HCT116 (cell line): ENCODE data around the gene NSG1. TPM values are rescaled to one million over a fixed set of nuclear protein-coding genes. Genes with fewer than 3 reads are reported as not detected.

Experiments used
- ATAC-seq: fragments of 200-7000 bp; cut with Tn5 transposase; 2 replicates; pipeline ENCODE4 v1.9.1; 2020; ENCODE audit warnings: mild to moderate bottlenecking, moderate library complexity
- BruUV-seq: library from RNA; stranded (reverse); fragments of 400-500 nt; replicated peaks from 2 replicates; lab custom pipeline; 2021; lab: Mats Ljungman, UMichigan
- CTCF ChIA-PET: fragments of 300-600 bp; sonication (Branson Sonifier 250); formaldehyde crosslinking; loops from one replicate; lab custom pipeline; 2021; ENCODE audit warnings: antibody characterized with exemption; lab: Charles Lee
- POLR2A ChIA-PET: fragments of 300-600, 350-600 bp; sonication (Branson Sonifier 250); formaldehyde crosslinking; loops from one replicate; lab custom pipeline; 2021; ENCODE audit warnings: antibody characterized with exemption; lab: Charles Lee
- RAD21 ChIA-PET, 2 experiments: fragments of 300-600 bp; sonication (Branson Sonifier 250); formaldehyde crosslinking; loops; one replicate each; lab custom pipeline; 2023; ENCODE audit warnings: low total read pairs in 2 of 2; ENCODE audit not compliant: uncharacterized antibody in 2 of 2, unreplicated experiment in 2 of 2, low non-redundant PET in 1 of 2; lab: Charles Lee
- DNase-seq: peaks from one replicate; pipeline ENCODE4 v3.0.0-alpha.2; 2010; ENCODE audit warnings: low read depth, low spot score
- H2AFZ ChIP-seq: fragments of 200-600 bp; shearing (Covaris generic), sonication (generic); 2 replicates; pipeline ENCODE4 v1.6.1; 2017; ENCODE audit warnings: low read depth, mixed run types, mixed read lengths, antibody characterized with exemption, low read length; ENCODE audit not compliant: poor library complexity, severe bottlenecking
- H3K27ac ChIP-seq: 2 replicates; pipeline ENCODE4 v1.5.1; 2012; ENCODE audit warnings: low read depth, low read length
- H3K27me3 ChIP-seq: fragments of 200-600 bp; sonication (generic); 2 replicates; pipeline ENCODE4 v1.6.1; 2016; ENCODE audit warnings: mixed run types, low read length, mixed read lengths; ENCODE audit not compliant: insufficient read depth
- H3K36me3 ChIP-seq, 2 experiments: fragments of 200-500 bp in 1 of 2; fragments of 200-600 bp in 1 of 2; sonication (Bioruptor generic) in 1 of 2; sonication (generic) in 1 of 2; 2 replicates each; pipeline versions ENCODE4 v1.5.1 to v1.6.1; 2014 to 2016; ENCODE audit warnings: low read length in 2 of 2, inconsistent platforms in 1 of 2, mixed read lengths in 1 of 2, mixed run types in 1 of 2; ENCODE audit not compliant: insufficient read depth in 2 of 2, control insufficient read depth in 1 of 2
- H3K4me1 ChIP-seq, 2 experiments: fragments of 200-600 bp in 1 of 2; sonication (generic) in 1 of 2; 2 replicates each; pipeline versions ENCODE4 v1.5.1 to v1.6.1; 2012 to 2017; ENCODE audit warnings: low read length in 2 of 2, inconsistent platforms in 1 of 2, mild to moderate bottlenecking in 1 of 2, mixed read lengths in 1 of 2, mixed run types in 1 of 2, moderate library complexity in 1 of 2; ENCODE audit not compliant: insufficient read depth in 2 of 2, control insufficient read depth in 1 of 2
- H3K4me2 ChIP-seq: fragments of 200-600 bp; sonication (generic); 2 replicates; pipeline ENCODE4 v1.6.1; 2017; ENCODE audit warnings: mixed run types, low read length, mixed read lengths
- H3K4me3 ChIP-seq, 2 experiments: fragments of 200-600 bp in 1 of 2; sonication (generic) in 1 of 2; replicated peaks in 1 of 2; 2 replicates each; pipeline ENCODE4 v1.5.1; 2011 to 2016; ENCODE audit warnings: low read length in 2 of 2, control low read depth in 1 of 2, low read depth in 1 of 2, mild to moderate bottlenecking in 1 of 2, mixed read lengths in 1 of 2, mixed run types in 1 of 2
- H3K79me2 ChIP-seq: fragments of 200-600 bp; sonication (generic); 2 replicates; pipeline ENCODE4 v1.6.1; 2017; ENCODE audit warnings: mild to moderate bottlenecking, mixed run types, low read length, moderate library complexity, mixed read lengths; ENCODE audit not compliant: insufficient read depth
- H3K9ac ChIP-seq: fragments of 200-600 bp; sonication (generic); 2 replicates; pipeline ENCODE4 v1.6.1; 2016; ENCODE audit warnings: low read length, mixed read lengths
- H3K9me2 ChIP-seq: fragments of 200-600 bp; sonication (generic), shearing (Covaris generic); 2 replicates; pipeline ENCODE4 v1.6.1; 2017; ENCODE audit warnings: mixed run types, mild to moderate bottlenecking, moderate library complexity; ENCODE audit not compliant: insufficient read depth
- H3K9me3 ChIP-seq, 2 experiments: fragments of 200-500 bp in 1 of 2; fragments of 200-600 bp in 1 of 2; sonication (Bioruptor generic) in 1 of 2; sonication (generic) in 1 of 2; 2 replicates each; pipeline ENCODE4 v1.6.1; 2014 to 2017; ENCODE audit warnings: low read length in 2 of 2, mixed read lengths in 2 of 2, inconsistent platforms in 1 of 2, low read depth in 1 of 2, mild to moderate bottlenecking in 1 of 2, mixed run types in 1 of 2, moderate library complexity in 1 of 2; ENCODE audit not compliant: control insufficient read depth in 1 of 2, insufficient read depth in 1 of 2
- H4K20me1 ChIP-seq: fragments of 200-600 bp; sonication (generic), shearing (Covaris generic); 2 replicates; pipeline ENCODE4 v1.6.1; 2017; ENCODE audit warnings: mixed run types, mild to moderate bottlenecking, moderate library complexity; ENCODE audit not compliant: insufficient read depth
- ATF3 ChIP-seq: IDR thresholded peaks from 2 replicates; pipeline ENCODE4 v1.6.1; 2012
- CBX3 ChIP-seq: IDR thresholded peaks from 2 replicates; pipeline ENCODE4 v1.6.1; 2012; ENCODE audit warnings: low read depth
- CEBPB ChIP-seq: IDR thresholded peaks from 2 replicates; pipeline ENCODE4 v1.6.1; 2012; ENCODE audit warnings: low read depth
- EGR1 ChIP-seq: IDR thresholded peaks from 2 replicates; pipeline ENCODE4 v1.6.1; 2012; ENCODE audit warnings: low read depth
- ELF1 ChIP-seq: IDR thresholded peaks from 2 replicates; pipeline ENCODE4 v1.6.1; 2012; ENCODE audit warnings: low read depth, borderline replicate concordance
- EZH2 ChIP-seq: fragments of 200-600 bp; sonication (generic); IDR thresholded peaks from 2 replicates; pipeline ENCODE4 v1.6.1; 2017; ENCODE audit warnings: antibody characterized with exemption, mixed run types
- FOSL1 ChIP-seq: IDR thresholded peaks from 2 replicates; pipeline ENCODE4 v1.6.1; 2012; ENCODE audit warnings: low read depth
- POLR2A ChIP-seq: IDR thresholded peaks from 2 replicates; pipeline ENCODE4 v1.7.0; 2011; ENCODE audit warnings: borderline replicate concordance; ENCODE audit not compliant: insufficient read depth, insufficient read length; ENCODE audit errors: extremely low read depth
- REST ChIP-seq: IDR thresholded peaks from 2 replicates; pipeline ENCODE4 v1.6.1; 2012; ENCODE audit warnings: low read depth
- SIN3A ChIP-seq: IDR thresholded peaks from 2 replicates; pipeline ENCODE4 v1.6.1; 2012; ENCODE audit warnings: low read depth
- SP1 ChIP-seq: IDR thresholded peaks from 2 replicates; pipeline ENCODE4 v1.6.1; 2012; ENCODE audit warnings: low read depth
- SRF ChIP-seq: IDR thresholded peaks from 2 replicates; pipeline ENCODE4 v1.6.1; 2012; ENCODE audit warnings: low read depth
- TCF7L2 ChIP-seq: IDR thresholded peaks from 2 replicates; pipeline ENCODE4 v1.7.0; 2011; ENCODE audit warnings: borderline replicate concordance, inconsistent platforms; ENCODE audit not compliant: insufficient read depth, insufficient read length; ENCODE audit errors: extremely low read depth
- YY1 ChIP-seq: IDR thresholded peaks from 2 replicates; pipeline ENCODE4 v1.6.1; 2011; ENCODE audit warnings: low read length, low read depth, moderate library complexity, mild to moderate bottlenecking; ENCODE audit not compliant: insufficient replicate concordance; ENCODE audit errors: extremely low read depth
- ZBTB33 ChIP-seq: IDR thresholded peaks from 2 replicates; pipeline ENCODE4 v1.6.1; 2011; ENCODE audit warnings: mild to moderate bottlenecking, low read length, moderate library complexity; ENCODE audit not compliant: insufficient replicate concordance; ENCODE audit errors: extremely low read depth
- ZFX ChIP-seq: fragments of 450-650 bp; IDR thresholded peaks from 2 replicates; pipeline ENCODE4 v1.6.1; 2017
- ZNF274 ChIP-seq: fragments of 200-500 bp; sonication (Bioruptor generic); IDR thresholded peaks from 2 replicates; pipeline ENCODE4 v1.6.1; 2014; ENCODE audit warnings: mild to moderate bottlenecking, low read depth, low read length, inconsistent platforms
- intact Hi-C: fragments of 100-400 bp; cut with micrococcal nuclease; formaldehyde crosslinking; loops from 2 replicates; pipeline ENCODE4 v1.10.0; 2022
- total RNA-seq: library from RNA; stranded (reverse); gene quantifications from one replicate; pipeline ENCODE4 v1.2.1, GENCODE V29; 2021; ENCODE audit not compliant: unreplicated experiment

Gene NSG1
- total RNA-seq, 1 experiment from 2014 or later = 0.12 TPM

GRCh38 chr4:4407299-4408131 is 20.6 kb downstream of the NSG1 start:
- H3K9me3 ChIP-seq = no peaks in the 10 kb centered on the region
- DNase-seq (no peak), ATAC-seq (no peak)
- peaks cover 11 to 14% of the 10 kb centered on the region in 2 experiments for H3K4me1 ChIP-seq
- no peaks in the 10 kb centered on the region for H3K36me3 ChIP-seq
- H3K9ac ChIP-seq = no peak overlapping the region
- no peaks in the 10 kb centered on the region for H3K27me3 ChIP-seq
- no peak overlapping the region for H3K4me2 ChIP-seq
- no peaks in the 10 kb centered on the region for H3K9me2 ChIP-seq
- no peak overlapping the region for H3K4me3 ChIP-seq
- TF ChIP-seq ATF3 (no peak), REST (no peak), ZBTB33 (no peak), SIN3A (no peak), POLR2A (no peak), ELF1 (no peak), EZH2 (no peak), EGR1 (no peak), SP1 (no peak), YY1 (no peak), ZFX (no peak), ZNF274 (no peak), TCF7L2 (no peak), CBX3 (no peak), CEBPB (no peak), SRF (no peak), FOSL1 (no peak)
- H3K79me2 ChIP-seq = no peaks in the 10 kb centered on the region
- ChIA-PET RAD21 (no interaction called here), CTCF (no interaction called here), POLR2A (no interaction called here)
- no peak overlapping the region for H3K27ac ChIP-seq
- no peak overlapping the region for H2AFZ ChIP-seq
- BruUV-seq = no TSS peak
- intact Hi-C loops = no loop called here
- no peaks in the 10 kb centered on the region for H4K20me1 ChIP-seq
